Measurements from ENCODE around the gene POU2AF1. TPM values are rescaled to one million over a fixed set of nuclear protein-coding genes. Genes with fewer than 3 reads are reported as not detected.

Gene POU2AF1
- total and polyA plus RNA-seq, 2 of the 8 experiments (the other 6 are each of a cell fraction or from before 2014, with no cell fraction given), result not detected

DNA sequence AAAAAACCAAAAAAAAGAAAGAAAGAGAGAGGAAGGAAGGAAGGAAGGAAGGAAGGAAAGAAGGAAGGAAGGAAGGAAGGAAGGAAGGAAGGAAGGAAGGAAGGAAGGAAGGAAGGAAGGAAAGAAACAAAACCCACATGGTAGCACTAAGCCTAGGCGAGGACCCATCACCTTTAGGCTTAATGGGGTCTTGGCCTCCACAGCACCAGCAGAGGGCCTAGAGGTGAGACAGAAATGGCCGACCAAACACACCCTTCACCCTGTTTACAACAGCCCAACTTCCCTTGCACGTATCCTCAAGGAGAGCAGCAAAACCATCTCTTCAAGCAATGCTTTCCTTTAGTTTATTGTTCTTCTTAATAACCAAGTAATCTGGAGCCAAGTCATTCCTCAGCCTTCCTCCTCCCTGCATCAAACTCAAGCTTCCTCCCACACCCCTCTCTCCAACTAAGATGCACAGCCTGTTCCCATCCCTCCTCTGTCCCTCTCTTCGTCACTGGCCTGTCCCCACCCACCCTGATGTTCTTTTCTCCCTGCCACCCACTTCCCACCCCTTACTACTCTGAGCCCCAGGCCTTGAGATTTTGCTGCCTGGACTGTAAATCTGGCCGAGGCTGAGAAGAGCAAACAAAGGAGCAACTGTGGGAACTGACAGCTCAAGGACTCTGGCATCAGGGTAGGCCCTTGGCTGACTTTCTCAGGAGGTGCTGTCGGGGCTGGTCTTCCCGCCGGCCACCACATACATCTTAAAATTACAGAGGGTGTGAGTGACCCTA is 26.0 kb downstream of the POU2AF1 start (continued):
- no peak for TF ChIP-seq TEAD4 (IDR thresholded peaks at IDR 0.05; ENCODE audit: low read depth, low read length)
- TF ChIP-seq, protein P1, sequence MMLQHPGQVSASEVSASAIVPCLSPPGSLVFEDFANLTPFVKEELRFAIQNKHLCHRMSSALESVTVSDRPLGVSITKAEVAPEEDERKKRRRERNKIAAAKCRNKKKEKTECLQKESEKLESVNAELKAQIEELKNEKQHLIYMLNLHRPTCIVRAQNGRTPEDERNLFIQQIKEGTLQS (IDR thresholded peaks at IDR 0.05; ENCODE audit: insufficient read depth, low read depth, low read length), result no peak
- TF ChIP-seq NANOG (IDR thresholded peaks at IDR 0.05; ENCODE audit: insufficient read depth, low read depth, low read length, poor library complexity, severe bottlenecking), result no peak

Data from H1 (cell line).